ENCODE data around the gene STK26. TPM values are rescaled to one million over a fixed set of nuclear protein-coding genes. Genes with fewer than 3 reads are reported as not detected.
"Not testable (repeated sequence)": the region's sequence is repeated elsewhere in the genome, so short reads cannot be mapped to it uniquely, and the experiment has no call there.

The STK26 gene
- total RNA-seq, 4 donors from 2014 or later: 11.8 to 18.0 (median 16.0) TPM

DNA sequence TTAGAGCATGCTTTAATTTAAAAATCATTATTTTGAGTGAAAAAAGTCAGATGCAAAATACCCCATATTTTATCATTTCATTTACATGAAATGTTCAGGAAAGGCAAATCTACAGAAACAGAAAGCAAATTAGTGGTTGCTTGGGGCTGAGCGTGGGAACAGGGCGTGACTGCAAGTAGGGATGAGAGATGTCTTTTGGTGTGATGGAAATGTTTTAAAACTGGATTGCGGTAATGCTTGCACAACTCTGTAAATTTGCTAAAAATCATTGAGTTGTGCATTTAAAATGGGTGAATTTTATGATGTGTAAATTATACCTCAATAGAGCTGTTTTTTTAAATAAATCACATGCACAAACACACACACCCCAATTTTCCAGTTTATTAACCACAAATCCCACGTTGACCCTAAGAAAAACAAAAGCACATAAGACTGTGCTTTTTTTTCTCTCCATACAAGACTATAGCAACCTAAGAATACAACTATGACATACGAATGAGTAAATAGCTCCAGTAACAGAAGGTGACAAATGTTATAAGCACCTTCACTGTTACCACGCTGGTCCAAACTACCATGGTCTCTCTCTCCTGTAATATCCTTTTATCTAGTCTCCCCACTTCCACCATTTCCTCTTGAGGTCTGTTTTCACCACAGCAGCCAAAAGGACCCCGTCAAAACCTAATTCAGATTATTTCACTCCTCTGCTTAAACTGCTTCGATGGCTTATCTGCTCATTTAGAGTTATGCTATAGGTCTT lies 67.5 kb downstream of the STK26 start:
- H3K9me3 ChIP-seq: no peaks in the 10 kb centered on the region
- 61 to 69% methylated on average over 8 of the region's 8 CpGs for WGBS, 2 donors (ENCODE audit: low coverage in 1 of 2)
- no peaks in the 10 kb centered on the region for H3K4me1 ChIP-seq
- TF ChIP-seq POLR2A (IDR thresholded peaks at IDR 0.05) (no peak), EP300 (IDR thresholded peaks at IDR 0.05) (no peak), POLR2AphosphoS5 (IDR thresholded peaks at IDR 0.05) (no peak)
- TF ChIP-seq, protein P1, sequence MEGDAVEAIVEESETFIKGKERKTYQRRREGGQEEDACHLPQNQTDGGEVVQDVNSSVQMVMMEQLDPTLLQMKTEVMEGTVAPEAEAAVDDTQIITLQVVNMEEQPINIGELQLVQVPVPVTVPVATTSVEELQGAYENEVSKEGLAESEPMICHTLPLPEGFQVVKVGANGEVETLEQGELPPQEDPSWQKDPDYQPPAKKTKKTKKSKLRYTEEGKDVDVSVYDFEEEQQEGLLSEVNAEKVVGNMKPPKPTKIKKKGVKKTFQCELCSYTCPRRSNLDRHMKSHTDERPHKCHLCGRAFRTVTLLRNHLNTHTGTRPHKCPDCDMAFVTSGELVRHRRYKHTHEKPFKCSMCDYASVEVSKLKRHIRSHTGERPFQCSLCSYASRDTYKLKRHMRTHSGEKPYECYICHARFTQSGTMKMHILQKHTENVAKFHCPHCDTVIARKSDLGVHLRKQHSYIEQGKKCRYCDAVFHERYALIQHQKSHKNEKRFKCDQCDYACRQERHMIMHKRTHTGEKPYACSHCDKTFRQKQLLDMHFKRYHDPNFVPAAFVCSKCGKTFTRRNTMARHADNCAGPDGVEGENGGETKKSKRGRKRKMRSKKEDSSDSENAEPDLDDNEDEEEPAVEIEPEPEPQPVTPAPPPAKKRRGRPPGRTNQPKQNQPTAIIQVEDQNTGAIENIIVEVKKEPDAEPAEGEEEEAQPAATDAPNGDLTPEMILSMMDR (IDR thresholded peaks at IDR 0.05): no peak
- H3K27me3 ChIP-seq: no peaks in the 10 kb centered on the region
- ATAC-seq: no peak
- no peak overlapping the region for H3K4me3 ChIP-seq
- H3K36me3 ChIP-seq: no peaks in the 10 kb centered on the region
- H3K27ac ChIP-seq: no peak overlapping the region

DNA sequence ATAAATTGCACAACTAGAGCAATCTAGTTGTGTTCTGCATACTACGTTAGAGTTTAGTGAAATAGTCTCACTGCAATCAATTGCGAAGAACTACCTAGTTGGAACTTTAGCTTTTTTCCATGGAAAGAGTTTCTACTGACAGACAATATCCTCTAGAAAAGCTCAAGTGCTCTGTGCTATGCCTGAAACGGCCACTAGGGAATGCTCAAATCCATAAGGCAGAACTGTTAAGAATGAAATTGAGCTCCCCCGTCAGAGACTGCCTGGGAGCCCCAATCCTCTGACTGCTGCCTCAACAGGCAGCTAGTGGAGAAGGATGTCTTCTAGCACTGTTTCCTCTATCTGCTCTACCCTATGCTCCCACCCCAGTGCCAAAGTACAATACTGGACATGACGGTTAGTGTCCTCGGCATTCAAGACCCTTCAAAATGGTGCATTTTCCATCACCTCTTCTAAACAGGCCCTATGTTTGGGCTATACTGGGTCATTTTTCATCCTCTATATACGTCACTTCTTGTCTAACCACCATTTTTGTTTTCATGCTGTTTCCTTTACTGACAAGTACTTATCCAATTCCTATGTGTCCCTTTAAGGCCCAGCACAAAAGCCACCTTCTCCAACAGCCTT lies 69.5 kb downstream of the STK26 start:
- H3K27ac ChIP-seq: no peak overlapping the region
- no peak for TF ChIP-seq EP300 (IDR thresholded peaks at IDR 0.05)
- TF ChIP-seq, protein P1 (IDR thresholded peaks at IDR 0.05): peak; percentile 50 to 77 (median 56)
- no peak overlapping the region for H3K4me3 ChIP-seq
- no peaks in the 10 kb centered on the region for H3K4me1 ChIP-seq
- peak; percentile 48 for ATAC-seq
- no peaks in the 10 kb centered on the region for H3K27me3 ChIP-seq
- H3K9me3 ChIP-seq: no peaks in the 10 kb centered on the region
- WGBS, 2 donors (ENCODE audit: low coverage in 1 of 2): 40 to 43% methylated on average over 7 of the region's 7 CpGs
- H3K36me3 ChIP-seq: no peaks in the 10 kb centered on the region

DNA sequence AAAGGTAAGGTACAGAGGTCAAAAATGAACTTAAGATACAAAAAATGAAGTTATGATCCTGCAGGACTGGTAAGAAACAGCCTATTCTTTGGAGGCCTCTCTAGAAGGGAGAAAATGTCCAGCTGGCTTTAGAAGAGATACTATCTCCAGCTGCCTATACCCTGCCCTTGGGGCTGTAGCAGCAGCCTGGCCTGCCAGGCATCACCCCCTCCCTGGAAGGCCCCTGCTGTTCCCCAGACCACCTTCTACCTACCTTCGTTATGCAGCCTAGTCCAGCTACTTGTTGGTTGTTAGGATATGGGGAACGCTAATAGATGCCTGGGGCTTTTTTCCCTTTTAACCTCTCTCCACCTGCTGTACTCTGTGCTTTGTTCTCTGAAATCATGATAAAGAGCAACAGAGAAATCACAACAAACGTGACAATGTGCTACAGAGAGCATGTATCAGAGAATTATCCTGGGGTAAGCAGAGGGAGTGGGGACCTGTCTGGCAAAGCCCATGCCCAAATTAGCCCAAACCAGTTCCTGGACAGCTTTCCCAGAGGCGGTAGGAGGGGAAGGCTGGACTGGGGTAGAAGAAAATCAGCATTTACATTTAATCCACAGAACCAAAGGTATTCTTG lies 70.2 kb downstream of the STK26 start:
- TF ChIP-seq, protein P1 (IDR thresholded peaks at IDR 0.05): no peak
- no peak for TF ChIP-seq POLR2A (IDR thresholded peaks at IDR 0.05)
- TF ChIP-seq POLR2AphosphoS5 (IDR thresholded peaks at IDR 0.05): no peak
- TF ChIP-seq EP300 (IDR thresholded peaks at IDR 0.05): no peak
- ATAC-seq: no peak

DNA sequence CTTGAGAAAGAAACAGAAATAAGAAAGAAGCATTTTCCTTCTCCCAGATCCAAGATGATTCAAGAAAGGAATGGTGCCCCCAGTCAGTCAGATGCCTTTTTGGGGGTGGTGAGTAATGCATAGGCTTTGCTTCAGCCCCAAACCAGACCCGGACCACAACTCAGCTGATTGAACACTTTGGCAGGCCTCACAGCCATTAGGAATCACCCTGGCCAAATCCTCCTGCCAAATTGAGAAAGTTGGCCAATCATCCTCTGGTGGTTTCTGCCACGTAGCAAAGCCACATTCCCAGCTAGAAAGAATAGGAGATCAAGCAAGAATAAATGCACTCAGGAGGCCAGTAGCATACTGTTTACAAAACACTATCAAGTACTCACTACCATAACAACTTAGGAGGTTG lies 71.1 kb downstream of the STK26 start:
- WGBS, 2 donors (ENCODE audit: low coverage in 1 of 2): no CpG with 5 or more reads among the region's 2 CpGs
- H3K9me3 ChIP-seq: no peaks in the 10 kb centered on the region
- no peak overlapping the region for H3K4me3 ChIP-seq
- no peaks in the 10 kb centered on the region for H3K36me3 ChIP-seq
- no peak overlapping the region for H3K27ac ChIP-seq
- no peak for ATAC-seq
- no peaks in the 10 kb centered on the region for H3K4me1 ChIP-seq
- TF ChIP-seq POLR2A (IDR thresholded peaks at IDR 0.05) (no peak), POLR2AphosphoS5 (IDR thresholded peaks at IDR 0.05) (no peak), EP300 (IDR thresholded peaks at IDR 0.05) (no peak)
- TF ChIP-seq, protein P1 (IDR thresholded peaks at IDR 0.05): no peak
- H3K27me3 ChIP-seq: no peaks in the 10 kb centered on the region

More for the DNA sequence above, 70.2 kb downstream of the STK26 start:
- H3K27ac ChIP-seq: no peak overlapping the region
- no peaks in the 10 kb centered on the region for H3K4me1 ChIP-seq
- H3K9me3 ChIP-seq: no peaks in the 10 kb centered on the region
- H3K36me3 ChIP-seq: no peaks in the 10 kb centered on the region
- no peaks in the 10 kb centered on the region for H3K27me3 ChIP-seq
- no peak overlapping the region for H3K4me3 ChIP-seq
- WGBS, 2 donors (ENCODE audit: low coverage in 1 of 2): no CpG with 5 or more reads among the region's 4 CpGs

DNA sequence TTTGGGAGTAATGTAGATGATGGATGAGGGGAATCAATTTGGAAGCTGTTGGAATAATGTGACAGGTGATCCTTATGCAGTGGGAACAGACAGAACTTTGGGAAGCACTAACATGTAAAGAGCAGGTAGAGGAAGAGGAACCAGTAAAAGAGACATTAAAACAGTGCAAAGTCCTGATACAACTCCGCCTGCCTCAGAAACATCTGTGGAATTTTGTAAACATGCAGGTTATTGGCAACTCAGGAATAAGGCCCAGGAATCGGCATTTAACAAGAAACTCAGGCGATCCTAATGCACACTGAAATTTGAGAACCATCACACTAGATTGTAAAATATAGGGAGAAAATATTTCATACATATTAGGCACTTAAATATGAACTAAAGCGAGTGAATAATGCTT lies 75.6 kb downstream of the STK26 start:
- H3K27me3 ChIP-seq, H3K9me3 ChIP-seq, H3K4me3 ChIP-seq, H3K4me1 ChIP-seq, H3K27ac ChIP-seq, ATAC-seq, H3K36me3 ChIP-seq: not testable (repeated sequence)
- WGBS, 2 donors (ENCODE audit: low coverage in 1 of 2): 56 to 89% methylated on average over 1 to 4 of the region's 4 CpGs

All from gastroesophageal sphincter (tissue), 4 donors.